Astrocyte of the cerebellum (primary cell): ENCODE results near the gene ZNF774.
A peak's percentile ranks its signal among the peaks of the same experiment; 100 is the strongest.
"Not testable (repeated sequence)": the region's sequence is repeated elsewhere in the genome, so short reads cannot be mapped to it uniquely, and the experiment has no call there.

Experiments used
- DNase-seq: peaks from one replicate; pipeline ENCODE4 v3.0.0-alpha.2; 2011; ENCODE audit warnings: low read depth
- H3K4me3 ChIP-seq: 2 replicates; pipeline ENCODE4 v1.5.1; 2011; ENCODE audit warnings: mild to moderate bottlenecking, low read depth, low read length, moderate library complexity
- CTCF ChIP-seq: IDR thresholded peaks from 2 replicates; pipeline ENCODE4 v1.5.1; 2012; ENCODE audit warnings: low read length, low read depth, moderate library complexity, mild to moderate bottlenecking; ENCODE audit errors: missing control alignments
- in situ Hi-C: cut with HindIII; loops from 2 replicates; pipeline ENCODE4 v1.10.0; 2017; ENCODE audit warnings: low sequenced_read_pairs

The ZNF774 gene

GRCh38 chr15:90352107-90352893 lies at the start of gene ZNF774:
Gene ZNF774 (plus strand): TSS chr15:90352284. CDS start chr15:90354661, 2,377 bp downstream.
- in situ Hi-C loops: loop anchor here (5.0 kb wide), 1 partner anchor 85 kb away; no protein-coding TSS in a partner anchor
- peak; percentile 90 for DNase-seq

GRCh38 chr15:90305355-90305754 lies 46.7 kb upstream of the ZNF774 start:
- DNase-seq, in situ Hi-C loops, H3K4me3 ChIP-seq: not testable (repeated sequence)

More at GRCh38 chr15:90352107-90352893, at the start of gene ZNF774:
- TF ChIP-seq CTCF: no peak
- peak within 1 kb of the TSS; percentile 88 for H3K4me3 ChIP-seq

- in situ Hi-C loops: no loop called here
- no peak for TF ChIP-seq CTCF
- H3K4me3 ChIP-seq: no peak overlapping the region
- no peak for DNase-seq
Observed at GRCh38 chr15:90305932-90306331, 46.2 kb upstream of the ZNF774 start.

GRCh38 chr15:90306560-90306959 lies 45.5 kb upstream of the ZNF774 start:
- in situ Hi-C loops: no loop called here
- no peak for TF ChIP-seq CTCF
- H3K4me3 ChIP-seq: no peak overlapping the region
- DNase-seq: no peak

GRCh38 chr15:90307661-90308060 lies 44.4 kb upstream of the ZNF774 start:
- in situ Hi-C loops: no loop called here
- H3K4me3 ChIP-seq: no peak overlapping the region
- no peak for TF ChIP-seq CTCF
- DNase-seq: no peak

GRCh38 chr15:90309020-90309419 lies 43.1 kb upstream of the ZNF774 start:
- H3K4me3 ChIP-seq: no peak overlapping the region
- DNase-seq: no peak
- in situ Hi-C loops: no loop called here
- TF ChIP-seq CTCF: no peak

- peak; percentile 41 for DNase-seq
- in situ Hi-C loops: no loop called here
- H3K4me3 ChIP-seq: no peak overlapping the region
- TF ChIP-seq CTCF: no peak
Observed at GRCh38 chr15:90315278-90315982, 36.7 kb upstream of the ZNF774 start.
